HG02763 (cell line): Measurements from ENCODE around the gene PCIF1.
A peak's percentile ranks its signal among the peaks of the same experiment; 100 is the strongest.

Source experiments
- ATAC-seq: cut with Tn5 transposase; IDR thresholded peaks from one replicate; pipeline ENCODE4 v1.9.1; 2021; ENCODE audit warnings: mild to moderate bottlenecking, moderate library complexity; ENCODE audit not compliant: unreplicated experiment

The PCIF1 gene

GRCh38 chr20:45964006-45964400 lies 29.5 kb downstream of the PCIF1 start:
- no peak for ATAC-seq

GRCh38 chr20:45965169-45966002 lies 30.9 kb downstream of the PCIF1 start:
- no peak for ATAC-seq

- no peak for ATAC-seq
Observed at GRCh38 chr20:45967551-45968080, 33.1 kb downstream of the PCIF1 start.

- ATAC-seq = no peak
Observed at GRCh38 chr20:45968081-45968671, 33.7 kb downstream of the PCIF1 start.

- ATAC-seq = no peak
Observed at GRCh38 chr20:45968801-45969711, 34.6 kb downstream of the PCIF1 start.

- ATAC-seq = no peak
Observed at GRCh38 chr20:45969712-45970634, 35.5 kb downstream of the PCIF1 start.

- ATAC-seq = no peak
Observed at GRCh38 chr20:45970646-45971424, 36.4 kb downstream of the PCIF1 start.

GRCh38 chr20:45971425-45971674 lies 36.9 kb downstream of the PCIF1 start:
- ATAC-seq = no peak

- peak; percentile 76 for ATAC-seq
Observed at GRCh38 chr20:45971675-45972499, 37.4 kb downstream of the PCIF1 start, which contains the start of gene ZNF335. TSS of gene ZNF335 (minus strand) at chr20:45972203. CDS start at chr20:45971410, 793 bp downstream.

GRCh38 chr20:45972500-45973183 lies 38.2 kb downstream of the PCIF1 start:
- ATAC-seq = no peak

GRCh38 chr20:45974896-45975565 lies 40.5 kb downstream of the PCIF1 start:
- no peak for ATAC-seq

- no peak for ATAC-seq
Observed at GRCh38 chr20:45975686-45976085, 41.2 kb downstream of the PCIF1 start.

GRCh38 chr20:45976086-45976485 lies 41.6 kb downstream of the PCIF1 start:
- ATAC-seq = no peak

GRCh38 chr20:45981261-45981660 lies 46.8 kb downstream of the PCIF1 start:
- ATAC-seq = no peak

- no peak for ATAC-seq
Observed at GRCh38 chr20:45983279-45983743, 48.8 kb downstream of the PCIF1 start.

GRCh38 chr20:45985573-45985972 lies 51.1 kb downstream of the PCIF1 start:
- ATAC-seq = no peak

- ATAC-seq = no peak
Observed at GRCh38 chr20:45987108-45987780, 52.8 kb downstream of the PCIF1 start.
